NCI-H526 treated with DMSO at 0.1 percent for 48 hours (cell line): ENCODE measurements around the gene ZFAND2B.

Experiments
- DNase-seq: peaks from one replicate; lab custom pipeline; 2025; lab: John Stamatoyannopoulos, UW

ZFAND2B gene

DNA sequence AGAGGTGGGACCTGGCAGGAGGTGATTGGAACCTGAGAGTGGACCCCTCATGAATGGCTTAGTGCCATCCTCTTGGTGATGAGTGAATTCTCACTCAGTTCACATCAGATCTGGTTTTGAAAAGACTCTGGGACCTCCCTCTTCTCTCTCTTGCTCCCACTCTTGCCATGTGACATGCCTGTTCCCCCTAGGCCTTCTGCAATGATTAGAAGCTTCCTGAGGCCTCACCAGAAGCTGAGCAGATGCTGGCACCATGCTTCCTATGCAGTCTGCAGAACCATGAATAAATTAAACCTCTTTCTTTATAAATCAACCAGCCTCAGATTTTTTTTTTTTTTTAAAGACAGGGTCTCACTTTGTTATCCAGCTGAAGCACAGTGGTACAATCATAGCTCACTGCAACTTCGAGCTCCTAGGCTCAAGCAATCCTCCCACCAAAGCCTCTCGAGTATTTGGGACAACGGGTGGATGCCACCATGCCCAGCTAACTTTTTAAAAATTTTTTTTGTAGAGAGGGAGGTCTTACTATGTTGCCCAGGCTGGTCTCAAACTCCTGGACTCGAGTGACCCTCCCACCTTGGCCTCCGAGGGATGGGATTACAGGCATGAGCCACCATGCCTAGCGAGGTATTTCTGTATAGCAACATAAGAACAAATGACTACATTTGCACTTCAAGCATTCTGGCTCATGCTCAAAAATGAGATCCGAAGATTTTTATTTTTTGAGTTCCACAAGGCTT, 2.0 kb upstream of the ZFAND2B start:
- no peak for DNase-seq

DNA sequence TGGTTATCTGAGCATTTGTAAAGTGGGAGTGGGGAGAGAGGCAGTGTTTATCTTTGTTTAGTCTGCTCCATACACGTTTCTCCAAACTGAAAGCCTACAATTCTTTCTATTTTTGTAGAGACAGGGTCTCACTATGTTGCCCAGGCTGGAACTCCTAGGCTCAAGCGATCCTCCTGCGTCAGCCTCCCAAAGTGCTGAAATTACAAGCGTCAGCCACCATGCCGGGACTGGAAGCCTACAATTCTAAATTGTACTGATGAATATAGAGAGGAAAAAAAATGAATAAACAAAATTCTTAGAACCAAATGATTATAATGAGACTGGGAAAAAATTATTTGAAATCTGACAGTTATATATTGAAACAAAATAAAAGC, 1.4 kb upstream of the ZFAND2B start:
- no peak for DNase-seq

DNA sequence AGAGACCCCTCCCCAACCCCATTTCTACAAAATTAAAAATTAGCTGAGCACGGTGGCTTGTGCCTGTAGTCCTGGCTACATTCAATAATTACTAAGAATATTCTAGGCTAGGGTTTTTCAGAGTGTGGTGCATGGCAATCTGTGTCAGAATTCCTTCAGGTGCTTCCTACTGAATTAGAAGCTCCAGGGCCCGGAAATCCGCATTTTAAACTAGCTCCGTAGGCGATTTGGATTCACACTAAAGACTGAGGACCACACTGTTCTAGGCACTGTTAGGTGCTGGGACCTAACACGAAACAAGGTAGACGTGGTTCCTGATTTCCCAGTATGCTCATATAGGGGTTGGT, 628 bp upstream of the ZFAND2B start:
- no peak for DNase-seq

DNA sequence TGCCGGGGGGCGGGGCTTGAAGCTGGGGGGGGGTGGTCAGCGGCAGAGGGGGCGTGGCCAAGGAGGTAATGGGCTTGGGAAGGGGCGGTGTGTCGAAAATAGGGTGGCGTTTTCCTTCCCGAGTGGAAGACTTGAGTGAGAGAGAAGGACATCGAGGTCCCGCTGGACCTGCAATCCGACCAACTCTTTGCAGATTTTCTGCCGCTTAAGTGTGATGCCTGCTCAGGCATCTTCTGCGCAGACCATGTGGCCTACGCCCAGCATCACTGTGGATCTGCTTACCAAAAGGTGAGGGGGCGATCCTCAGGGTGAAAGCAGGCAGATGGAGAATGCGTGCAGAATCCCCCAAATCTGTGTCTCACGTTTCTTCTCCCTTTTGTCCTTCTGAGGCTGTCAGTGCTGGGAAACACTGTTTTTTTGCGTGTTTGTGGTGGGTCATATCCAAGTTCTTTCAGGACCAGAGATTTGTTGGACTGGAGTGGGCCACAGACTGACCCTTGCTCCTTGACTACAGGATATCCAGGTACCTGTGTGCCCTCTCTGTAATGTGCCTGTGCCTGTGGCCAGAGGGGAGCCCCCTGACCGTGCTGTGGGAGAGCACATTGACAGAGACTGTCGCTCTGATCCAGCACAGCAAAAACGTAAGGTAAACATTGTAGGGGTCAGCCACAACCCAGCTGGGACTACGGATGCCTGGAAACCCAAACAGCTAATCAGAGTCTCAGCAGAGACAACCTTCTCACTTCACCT, 727 bp downstream of the ZFAND2B start:
- DNase-seq, result no peak

DNA sequence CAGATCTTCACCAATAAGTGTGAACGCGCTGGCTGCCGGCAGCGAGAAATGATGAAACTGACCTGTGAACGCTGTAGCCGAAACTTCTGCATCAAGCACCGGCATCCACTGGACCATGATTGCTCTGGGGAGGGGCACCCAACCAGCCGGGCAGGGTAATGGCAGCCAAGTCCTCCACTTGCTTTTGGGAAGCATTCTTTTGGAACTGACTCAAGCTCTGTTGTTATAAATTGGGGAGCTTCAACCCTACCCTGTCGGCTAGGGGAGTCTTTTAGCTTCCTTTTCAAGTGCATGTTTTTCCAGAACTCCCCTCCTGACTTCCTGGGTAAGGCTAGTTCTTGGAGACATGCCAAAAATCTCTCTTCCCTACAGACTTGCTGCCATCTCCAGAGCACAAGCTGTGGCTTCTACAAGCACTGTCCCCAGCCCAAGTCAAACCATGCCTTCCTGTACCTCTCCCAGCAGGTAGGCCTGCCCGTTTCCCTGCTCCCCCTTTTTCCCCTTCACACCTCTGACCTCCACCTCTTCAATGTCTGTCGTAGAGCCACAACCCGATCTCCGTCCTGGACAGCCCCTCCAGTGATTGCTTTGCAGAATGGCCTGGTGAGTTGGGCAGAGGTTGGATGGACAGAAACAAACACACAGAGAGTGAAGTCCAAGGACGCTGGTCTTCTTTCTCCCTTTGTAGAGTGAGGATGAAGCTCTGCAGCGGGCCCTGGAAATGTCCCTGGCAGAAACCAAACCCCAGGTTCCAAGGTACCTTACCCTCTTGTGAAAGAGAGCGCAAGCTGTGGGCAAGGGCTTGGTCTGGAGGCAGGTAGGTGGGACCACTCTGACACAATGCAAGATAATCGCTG, 1.5 kb downstream of the ZFAND2B start:
- DNase-seq, result no peak

GRCh38 chr2:219209236-219210195, 2.9 kb downstream of the ZFAND2B start:
- no peak for DNase-seq

DNA sequence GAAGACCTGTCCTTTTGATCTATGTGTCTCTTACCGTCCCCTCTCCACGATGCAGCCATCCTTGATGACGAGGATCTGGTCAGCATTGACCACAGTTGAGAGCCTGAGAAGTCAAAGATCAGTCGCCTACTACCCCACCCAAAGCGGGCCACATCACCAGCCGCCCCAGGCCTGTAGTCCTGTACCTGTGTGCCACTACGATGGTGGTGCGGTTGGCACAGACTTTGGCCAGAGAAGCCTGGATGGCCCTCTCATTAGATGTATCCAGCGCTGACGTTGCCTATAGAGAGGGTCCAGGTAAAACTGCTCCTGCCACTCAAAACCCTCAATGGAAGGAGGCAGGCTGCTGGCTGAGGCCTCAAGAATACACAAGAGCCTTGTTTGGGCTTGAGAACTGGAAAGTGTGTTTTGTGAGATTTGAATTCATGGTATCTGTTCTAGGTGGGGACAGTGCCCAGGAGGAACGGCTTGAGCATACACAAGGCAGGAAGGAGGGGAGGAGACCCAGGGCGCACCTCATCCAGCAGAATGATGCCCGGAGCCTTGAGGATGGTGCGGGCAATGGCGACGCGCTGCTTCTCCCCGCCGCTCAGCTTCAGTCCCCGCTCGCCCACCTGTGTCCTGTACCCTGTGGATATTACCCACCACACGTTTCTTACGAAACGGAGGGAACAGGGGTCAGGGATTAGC, 3.8 kb downstream of the ZFAND2B start:
- DNase-seq, result no peak

GRCh38 chr2:219210886-219211362, 4.3 kb downstream of the ZFAND2B start:
- no peak for DNase-seq

- DNase-seq, result no peak
Measured at GRCh38 chr2:219213026-219213415, 6.4 kb downstream of the ZFAND2B start.

GRCh38 chr2:219213486-219214071, 7.0 kb downstream of the ZFAND2B start:
- DNase-seq, result no peak

DNA sequence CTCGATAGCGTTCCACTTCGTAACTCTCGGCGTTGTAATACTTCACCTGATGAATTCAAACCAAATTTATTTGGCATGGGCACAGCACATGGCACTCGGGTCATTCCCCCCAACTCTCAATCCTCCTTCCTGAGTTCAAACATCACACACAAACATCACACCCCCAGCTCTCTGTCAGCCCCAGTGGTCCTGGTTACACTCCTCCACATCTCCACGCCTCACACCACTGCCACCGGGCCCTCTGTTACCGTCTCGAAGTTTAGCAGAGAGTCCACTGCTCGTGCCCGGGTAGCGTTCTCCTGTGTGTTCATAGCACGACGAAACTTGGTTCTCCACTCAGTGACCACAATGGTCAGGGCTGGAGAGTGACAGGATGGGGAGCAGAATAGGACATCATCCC, 7.6 kb downstream of the ZFAND2B start:
- no peak for DNase-seq

- DNase-seq, result no peak
Measured at GRCh38 chr2:219214786-219215185, 8.2 kb downstream of the ZFAND2B start.

DNA sequence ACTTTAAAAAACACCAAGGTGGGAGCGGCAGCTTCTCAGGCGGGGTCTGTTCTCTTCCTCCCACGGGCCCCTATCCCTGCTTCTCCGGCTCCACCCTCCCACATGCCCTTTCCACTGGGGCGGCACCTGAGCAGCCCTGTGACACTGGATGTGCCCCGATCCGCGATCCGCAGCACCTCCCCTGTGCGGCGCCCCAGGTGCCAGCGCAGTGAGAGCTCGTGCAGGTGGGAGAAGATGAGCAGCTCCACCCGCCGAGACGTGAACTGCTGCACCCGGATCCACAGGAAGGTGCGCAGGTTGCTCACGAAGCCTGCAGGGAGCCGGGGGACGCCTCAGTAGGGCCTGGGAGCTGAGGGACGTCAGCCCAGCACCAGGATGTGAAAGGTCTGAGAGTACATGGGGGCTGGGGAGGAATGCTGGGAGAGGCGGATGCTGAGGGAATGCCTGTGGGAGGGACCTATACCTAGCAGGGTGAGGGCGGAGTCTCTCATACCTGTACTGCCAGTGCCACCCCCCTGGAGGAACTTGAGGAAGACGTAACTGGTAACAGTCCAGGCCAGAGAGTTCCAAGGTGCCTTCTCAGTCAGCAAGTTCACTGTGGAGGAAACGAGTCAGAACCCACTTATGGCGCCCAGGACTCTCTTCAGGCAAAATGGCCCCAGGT, 9.4 kb downstream of the ZFAND2B start:
- no peak for DNase-seq

DNA sequence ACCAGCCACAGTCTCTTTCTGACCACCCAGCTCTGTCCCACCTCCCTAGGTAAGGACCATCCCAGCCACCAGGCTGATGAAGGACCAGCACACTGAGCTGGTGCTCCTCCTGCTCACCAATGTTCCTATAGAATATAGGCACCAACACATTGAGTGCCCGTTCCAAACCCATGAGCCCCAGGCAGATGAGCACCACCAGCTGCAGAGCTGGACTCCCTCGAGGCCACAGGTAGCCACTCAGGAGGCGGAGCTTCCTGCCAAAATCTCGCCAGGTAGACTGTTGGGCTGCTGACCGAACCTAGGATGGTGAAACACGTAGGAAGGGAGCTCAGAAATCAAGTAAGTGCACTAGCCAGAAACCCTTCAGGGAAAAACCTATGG, 9.9 kb downstream of the ZFAND2B start:
- DNase-seq, result no peak

- DNase-seq, result peak; percentile 35
Measured at GRCh38 chr2:219218217-219218731, 11.7 kb downstream of the ZFAND2B start.

GRCh38 chr2:219218732-219219701, 12.4 kb downstream of the ZFAND2B start, which contains the start of gene ABCB6:
Gene ABCB6, minus strand, starts transcription at chr2:219218958. Its CDS starts 285 bp downstream, at chr2:219218673.
- peak; percentile 88 for DNase-seq

- DNase-seq, result no peak
Measured at GRCh38 chr2:219219784-219220532, 13.4 kb downstream of the ZFAND2B start.
